ENCODE measurements around the gene MS4A4A. TPM values are rescaled to one million over a fixed set of nuclear protein-coding genes. Genes with fewer than 3 reads are reported as not detected.

MS4A4A gene
- total RNA-seq, 1 donor from 2014 or later, result not detected

DNA sequence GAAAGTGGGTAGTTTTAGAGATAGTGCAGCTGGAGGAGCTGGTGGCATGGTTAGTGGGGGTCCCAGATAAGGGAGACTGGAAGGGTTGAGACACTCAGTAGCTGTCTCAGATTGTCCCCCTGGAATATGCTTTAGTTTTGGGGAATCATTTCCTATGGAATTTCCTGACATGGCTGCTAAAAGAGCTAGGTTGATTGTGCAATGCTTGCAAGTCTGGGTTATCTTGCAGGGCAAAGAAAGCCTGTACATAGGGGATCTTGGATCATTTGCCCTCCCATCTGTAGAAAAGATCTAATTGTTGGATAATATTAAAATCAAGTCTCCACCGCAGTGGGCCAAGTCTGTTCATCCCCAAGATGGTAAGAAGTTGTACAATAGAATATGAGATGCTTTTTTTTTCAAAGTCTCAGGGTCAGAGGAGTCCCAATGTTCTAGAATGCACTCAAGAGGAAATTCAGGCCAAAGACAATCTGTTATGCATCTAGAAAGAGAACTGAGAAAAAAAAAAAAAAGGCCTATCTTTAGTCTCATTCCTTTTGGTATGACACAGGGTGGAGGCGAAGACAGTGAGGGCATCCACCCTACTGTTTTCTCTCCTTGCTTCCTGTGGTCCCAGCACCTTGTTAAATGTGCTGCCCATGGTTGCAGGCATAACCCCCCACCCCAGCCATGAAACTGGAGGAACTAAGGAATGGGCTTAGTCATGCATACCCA lies 66.8 kb downstream of the MS4A4A start:
- intact Hi-C loops (cut with micrococcal nuclease), result no loop called here

GRCh38 chr11:60348116-60348515 lies 67.7 kb downstream of the MS4A4A start:
- intact Hi-C loops (cut with micrococcal nuclease), result no loop called here

DNA sequence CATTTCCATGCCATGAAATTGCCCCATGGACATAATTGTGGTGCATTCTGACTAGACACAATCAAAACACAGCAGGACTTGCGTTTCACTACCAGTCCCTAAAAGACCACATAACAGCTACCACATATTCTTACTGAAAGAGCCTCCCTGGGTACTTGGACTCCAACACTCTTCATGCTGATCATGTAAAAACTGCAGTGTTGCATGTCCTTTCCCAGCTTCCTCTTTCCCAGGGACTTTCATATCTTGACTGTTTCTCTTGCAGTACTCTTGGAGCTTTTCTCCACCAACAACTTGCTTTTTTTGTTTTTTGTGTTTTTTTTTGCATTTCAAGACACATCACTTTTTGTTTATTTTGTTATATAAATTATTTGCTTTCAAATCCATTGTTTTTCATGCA lies 69.5 kb downstream of the MS4A4A start:
- intact Hi-C loops (cut with micrococcal nuclease), result no loop called here

GRCh38 chr11:60357771-60358170 lies 77.3 kb downstream of the MS4A4A start:
- intact Hi-C loops (cut with micrococcal nuclease), result no loop called here

Other genes starting within 250 kb of the MS4A4A start
- gene OOSP2, start 240.3 kb upstream of the MS4A4A start, total RNA-seq, result not detected in 2 replicates
- not detected in 2 replicates for gene MS4A3, start 224.0 kb upstream of the MS4A4A start, total RNA-seq
- not detected in 2 replicates for gene MS4A2, start 192.0 kb upstream of the MS4A4A start, total RNA-seq
- not detected in 2 replicates for gene MS4A6A, start 97.6 kb upstream of the MS4A4A start, total RNA-seq
- 0.16 TPM in 1 of 2 replicates, not detected in the other for gene MS4A4E, start 37.5 kb upstream of the MS4A4A start, total RNA-seq
- gene MS4A6E, start 46.6 kb downstream of the MS4A4A start, total RNA-seq, result not detected in 2 replicates
- not detected in 2 replicates for gene MS4A7, start 97.9 kb downstream of the MS4A4A start, total RNA-seq
- not detected in 2 replicates for gene MS4A14, start 115.8 kb downstream of the MS4A4A start, total RNA-seq
- not detected in 2 replicates for gene MS4A5, start 148.9 kb downstream of the MS4A4A start, total RNA-seq
- gene MS4A1, start 175.2 kb downstream of the MS4A4A start, total RNA-seq, result 0.27 TPM in 1 of 2 replicates, not detected in the other
- not detected in 2 replicates for gene MS4A12, start 212.1 kb downstream of the MS4A4A start, total RNA-seq
- not detected in 2 replicates for gene MS4A13, start 234.7 kb downstream of the MS4A4A start, total RNA-seq